ENCODE measurements around the gene ADCK1.

DNA sequence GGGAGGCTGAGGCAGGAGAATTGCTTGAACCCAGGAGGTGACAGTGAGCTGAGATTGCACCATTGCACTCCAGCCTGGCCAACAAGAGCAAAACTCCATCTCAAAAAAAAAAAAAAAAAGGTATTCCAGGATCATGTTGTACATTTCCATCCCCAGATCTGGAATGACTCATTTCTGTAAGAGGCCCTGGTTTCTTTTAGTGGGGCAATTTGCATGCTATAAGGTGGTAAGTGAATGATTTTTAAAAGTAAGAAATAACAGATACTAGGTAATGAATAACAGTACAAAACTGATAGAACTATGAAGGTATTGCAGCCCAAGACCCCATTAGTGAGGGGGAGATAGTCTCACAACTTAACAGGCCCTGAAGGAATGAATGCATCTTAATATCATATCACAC, 17.7 kb upstream of the ADCK1 start:
- TF ChIP-seq FOXM1 (IDR thresholded peaks at IDR 0.05; ENCODE audit: borderline replicate concordance, low read depth) = no peak
- TF ChIP-seq, protein P1, sequence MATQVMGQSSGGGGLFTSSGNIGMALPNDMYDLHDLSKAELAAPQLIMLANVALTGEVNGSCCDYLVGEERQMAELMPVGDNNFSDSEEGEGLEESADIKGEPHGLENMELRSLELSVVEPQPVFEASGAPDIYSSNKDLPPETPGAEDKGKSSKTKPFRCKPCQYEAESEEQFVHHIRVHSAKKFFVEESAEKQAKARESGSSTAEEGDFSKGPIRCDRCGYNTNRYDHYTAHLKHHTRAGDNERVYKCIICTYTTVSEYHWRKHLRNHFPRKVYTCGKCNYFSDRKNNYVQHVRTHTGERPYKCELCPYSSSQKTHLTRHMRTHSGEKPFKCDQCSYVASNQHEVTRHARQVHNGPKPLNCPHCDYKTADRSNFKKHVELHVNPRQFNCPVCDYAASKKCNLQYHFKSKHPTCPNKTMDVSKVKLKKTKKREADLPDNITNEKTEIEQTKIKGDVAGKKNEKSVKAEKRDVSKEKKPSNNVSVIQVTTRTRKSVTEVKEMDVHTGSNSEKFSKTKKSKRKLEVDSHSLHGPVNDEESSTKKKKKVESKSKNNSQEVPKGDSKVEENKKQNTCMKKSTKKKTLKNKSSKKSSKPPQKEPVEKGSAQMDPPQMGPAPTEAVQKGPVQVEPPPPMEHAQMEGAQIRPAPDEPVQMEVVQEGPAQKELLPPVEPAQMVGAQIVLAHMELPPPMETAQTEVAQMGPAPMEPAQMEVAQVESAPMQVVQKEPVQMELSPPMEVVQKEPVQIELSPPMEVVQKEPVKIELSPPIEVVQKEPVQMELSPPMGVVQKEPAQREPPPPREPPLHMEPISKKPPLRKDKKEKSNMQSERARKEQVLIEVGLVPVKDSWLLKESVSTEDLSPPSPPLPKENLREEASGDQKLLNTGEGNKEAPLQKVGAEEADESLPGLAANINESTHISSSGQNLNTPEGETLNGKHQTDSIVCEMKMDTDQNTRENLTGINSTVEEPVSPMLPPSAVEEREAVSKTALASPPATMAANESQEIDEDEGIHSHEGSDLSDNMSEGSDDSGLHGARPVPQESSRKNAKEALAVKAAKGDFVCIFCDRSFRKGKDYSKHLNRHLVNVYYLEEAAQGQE (IDR thresholded peaks at IDR 0.05; ENCODE audit: low read depth) = no peak
- TF ChIP-seq RAD21 (IDR thresholded peaks at IDR 0.05; ENCODE audit: low read depth) = no peak
- no peak for TF ChIP-seq YY1 (IDR thresholded peaks at IDR 0.05; ENCODE audit: low read depth)
- TF ChIP-seq, protein P2, sequence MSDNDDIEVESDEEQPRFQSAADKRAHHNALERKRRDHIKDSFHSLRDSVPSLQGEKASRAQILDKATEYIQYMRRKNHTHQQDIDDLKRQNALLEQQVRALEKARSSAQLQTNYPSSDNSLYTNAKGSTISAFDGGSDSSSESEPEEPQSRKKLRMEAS (IDR thresholded peaks at IDR 0.05) = no peak
